ENCODE results near the gene ADPGK. TPM values are rescaled to one million over a fixed set of nuclear protein-coding genes. Genes with fewer than 3 reads are reported as not detected.

Gene ADPGK
- total RNA-seq, 1 experiment from 2014 or later = 54.8 TPM

GRCh38 chr15:72825829-72826228, 42.3 kb upstream of the ADPGK start:
- Histone ChIP-seq H4K8ac (replicated peaks; ENCODE audit: insufficient read length, low read depth, low read length) (no peak overlapping the region), H3T11ph (ENCODE audit: low read length) (no peak overlapping the region), H2BK12ac (ENCODE audit: insufficient read length, low read depth, low read length) (no peak overlapping the region), H3K79me2 (ENCODE audit: insufficient read depth, low read length) (no peaks in the 10 kb centered on the region), H2AFZ (ENCODE audit: low read length) (no peak overlapping the region), H3K27me3 (ENCODE audit: insufficient read depth, low read length) (no peaks in the 10 kb centered on the region), H3K56ac (ENCODE audit: insufficient read length, low read depth, low read length) (no peak overlapping the region), H4K5ac (ENCODE audit: insufficient read length, low read depth, low read length) (no peak overlapping the region), H3K79me1 (ENCODE audit: insufficient read depth, low read depth, low read length, poor library complexity, severe bottlenecking) (no peaks in the 10 kb centered on the region), H2AK5ac (ENCODE audit: insufficient read length, low read length) (no peak overlapping the region), H3K23ac (ENCODE audit: insufficient read length, low read depth, low read length) (no peak overlapping the region), H3K18ac (ENCODE audit: insufficient read length, low read depth, low read length) (no peak overlapping the region), H3K4me1 (ENCODE audit: insufficient read depth, low read length) (no peaks in the 10 kb centered on the region), H2BK120ac (ENCODE audit: low read depth, low read length, poor library complexity, severe bottlenecking) (no peak overlapping the region), H3K27ac (ENCODE audit: insufficient read length, low read depth, low read length) (no peak overlapping the region), H3K4me2 (ENCODE audit: insufficient read depth, insufficient read length, low read length) (no peak overlapping the region), H2BK15ac (ENCODE audit: low read depth, low read length) (no peak overlapping the region), H3K14ac (ENCODE audit: insufficient read depth, low read length) (no peak overlapping the region), H3K23me2 (ENCODE audit: insufficient read length, low read depth, low read length, poor library complexity, severe bottlenecking) (no peaks in the 10 kb centered on the region), H3K9me3 (ENCODE audit: control insufficient read depth, low read depth, low read length) (no peaks in the 10 kb centered on the region), H4K91ac (ENCODE audit: insufficient read length, low read depth, low read length) (no peak overlapping the region), H2BK5ac (ENCODE audit: insufficient read length, low read length) (no peak overlapping the region), H2BK20ac (ENCODE audit: low read depth, low read length, poor library complexity, severe bottlenecking) (no peak overlapping the region), H3K9ac (ENCODE audit: extremely low read depth, insufficient read length, low read length) (no peak overlapping the region), H3K4ac (ENCODE audit: low read depth, low read length) (no peak overlapping the region), H4K20me1 (ENCODE audit: control insufficient read depth, insufficient read depth, insufficient read length) (no peaks in the 10 kb centered on the region)
- H3K36me3 Mint-ChIP-seq (ENCODE audit: insufficient read depth in 1 of 3, low read depth in 3 of 3) = peaks cover 0 to 13% (median 0%) of the 10 kb centered on the region in 3 experiments; a peak in 3 of 7 replicates
- no CpG with 5 or more reads among the region's 4 CpGs for WGBS (ENCODE audit: extremely low coverage, insufficient read length, low lambda C conversion rate)
- peaks cover 4 to 5% of the 10 kb centered on the region in 2 experiments; a peak in 4 of 5 replicates for H3K9me3 Mint-ChIP-seq
- H3K27me3 Mint-ChIP-seq (ENCODE audit: low read depth) = no peaks in the 10 kb centered on the region; the same call in 1 of the 2 replicates
- no peak overlapping the region; a peak in 1 of 7 replicates for H3K27ac Mint-ChIP-seq
- H3K4me1 Mint-ChIP-seq = peaks cover 8 to 12% of the 10 kb centered on the region in 2 experiments
- DNase-seq = no peak
- TF ChIP-seq CTCF (conservative IDR thresholded peaks at IDR 0.05) = no peak
- no peak overlapping the region for H3K4me3 Mint-ChIP-seq
